Activated naive CD4-positive, alpha-beta T cell treated with Interleukin-2 at 50 U/mL for 16 hours (primary cell): ENCODE results near the gene ARHGAP4.

Experiments used
- DNase-seq: peaks from one replicate; pipeline ENCODE4 v3.0.0-alpha.2; 2020

The ARHGAP4 gene

DNA sequence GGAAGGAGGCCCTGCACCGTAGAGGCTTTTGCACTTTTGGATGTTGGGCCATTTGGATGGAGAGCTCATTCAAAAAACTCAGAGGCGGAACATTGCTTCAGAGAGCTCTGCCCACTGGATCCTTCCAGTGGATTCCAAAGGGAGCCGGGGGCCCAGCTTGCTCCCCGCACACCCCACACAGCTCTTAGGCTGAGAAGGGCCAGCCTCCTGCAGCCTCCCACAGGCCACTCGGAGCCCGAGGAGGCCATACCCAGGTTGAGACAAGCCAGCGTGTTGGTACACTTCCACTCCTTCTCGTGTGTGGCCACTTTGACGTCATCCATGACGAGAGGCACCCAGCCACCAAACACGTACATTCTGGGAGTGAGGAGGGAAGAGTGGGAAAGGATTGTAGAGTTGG lies 35.2 kb upstream of the ARHGAP4 start:
- no peak for DNase-seq

DNA sequence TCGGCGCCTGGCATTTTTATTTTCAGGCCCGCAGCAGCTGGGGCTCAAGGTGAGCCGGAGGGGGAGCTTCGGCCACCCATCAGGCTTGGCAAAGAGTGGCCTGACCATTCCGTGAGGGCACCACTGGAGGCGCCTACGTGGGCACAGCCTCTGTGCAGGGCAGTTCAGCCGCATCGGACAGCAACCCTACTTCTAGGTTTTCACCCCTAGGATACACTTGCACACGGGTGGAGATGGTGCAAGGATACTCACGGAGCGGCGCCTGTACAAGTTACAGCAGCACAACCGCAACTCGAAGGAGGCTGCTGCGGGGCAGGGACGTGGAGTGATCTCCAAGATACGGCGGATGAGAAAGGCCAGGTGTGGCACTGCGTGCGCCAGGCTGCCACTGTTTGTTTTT lies 34.7 kb upstream of the ARHGAP4 start:
- no peak for DNase-seq

GRCh38 chrX:153960077-153960476 lies 34.0 kb upstream of the ARHGAP4 start:
- DNase-seq: no peak

DNA sequence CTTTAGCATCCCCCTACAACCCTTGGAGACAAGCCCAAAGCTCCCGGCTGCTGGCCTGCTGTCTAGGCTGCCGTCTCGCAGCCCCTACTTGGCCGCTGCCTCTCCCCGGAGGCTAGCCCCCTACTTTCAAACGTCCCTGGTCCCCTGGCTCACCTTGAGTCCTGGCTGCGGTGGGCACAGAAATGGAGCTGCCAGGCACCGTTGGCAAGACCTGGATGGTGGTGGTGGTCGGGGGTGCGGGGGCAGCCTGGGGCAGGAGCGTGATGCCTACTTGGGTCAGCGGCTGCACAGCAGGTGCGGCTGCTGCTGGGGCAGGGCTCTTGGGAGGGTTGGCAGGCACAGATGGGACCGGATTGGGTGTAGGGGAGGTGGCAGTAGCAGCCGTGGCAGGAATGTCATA lies 33.6 kb upstream of the ARHGAP4 start:
- DNase-seq: no peak

DNA sequence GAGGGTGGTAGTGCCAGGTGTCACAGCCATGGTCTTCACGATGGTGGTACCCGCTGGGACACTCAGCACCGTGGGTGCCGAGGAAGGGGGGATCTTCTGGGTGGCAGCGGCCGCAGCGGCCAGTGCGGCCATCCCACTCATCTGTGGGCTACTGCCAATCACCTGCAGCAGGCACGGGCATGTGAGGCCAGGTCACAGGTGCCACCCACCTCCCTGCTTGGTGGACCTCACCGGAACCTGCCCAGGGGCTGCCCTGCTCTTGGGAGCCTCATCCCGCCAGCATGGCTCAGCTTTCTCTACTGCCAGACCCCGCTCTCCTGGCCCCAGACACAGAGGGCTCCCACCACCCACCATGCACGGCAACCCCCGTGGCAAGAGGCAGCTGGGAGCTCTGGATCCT lies 32.5 kb upstream of the ARHGAP4 start:
- DNase-seq: no peak

- no peak for DNase-seq
Measured at GRCh38 chrX:153957224-153957623, 31.2 kb upstream of the ARHGAP4 start.

GRCh38 chrX:153956044-153956907 lies 30.2 kb upstream of the ARHGAP4 start:
- DNase-seq: no peak

GRCh38 chrX:153955228-153955732 lies 29.2 kb upstream of the ARHGAP4 start:
- DNase-seq: no peak

GRCh38 chrX:153954558-153955227 lies 28.6 kb upstream of the ARHGAP4 start:
- no peak for DNase-seq

DNA sequence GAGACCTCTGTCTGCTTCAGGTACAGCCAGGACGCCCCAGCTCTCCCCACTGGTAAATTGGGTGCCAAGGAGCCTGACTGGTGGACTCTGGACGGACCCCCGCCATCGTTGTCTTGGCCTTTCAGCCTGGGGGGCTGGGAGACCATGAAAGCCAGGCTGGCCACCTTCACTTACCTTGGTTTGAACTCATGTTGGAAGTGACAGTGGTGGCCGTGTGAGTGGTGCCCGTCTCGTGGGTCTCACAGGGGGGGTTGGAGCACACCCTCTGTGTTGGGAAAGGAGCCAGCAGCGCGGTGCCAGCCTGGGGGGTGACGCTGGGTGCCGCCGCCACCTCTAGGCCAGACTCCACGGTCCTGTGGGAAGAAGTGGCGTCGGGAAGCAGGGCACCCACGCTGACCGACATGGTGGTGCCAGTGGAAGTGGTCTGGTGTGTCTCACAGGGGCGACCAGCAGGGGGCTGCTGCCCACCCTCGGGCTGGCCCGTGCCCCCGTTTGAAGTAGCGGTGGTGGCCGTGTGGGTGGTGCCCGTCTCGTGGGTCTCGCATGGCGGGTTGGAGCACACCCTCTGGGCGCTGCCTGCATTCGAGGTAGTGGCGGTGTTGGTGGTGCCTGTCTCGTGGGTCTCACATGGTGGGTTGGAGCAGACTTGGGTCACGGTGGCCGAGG lies 28.0 kb upstream of the ARHGAP4 start:
- no peak for DNase-seq

GRCh38 chrX:153953342-153953830 lies 27.3 kb upstream of the ARHGAP4 start:
- DNase-seq: peak; percentile 79

GRCh38 chrX:153952373-153953026 lies 26.4 kb upstream of the ARHGAP4 start:
- no peak for DNase-seq

- DNase-seq: no peak
Measured at GRCh38 chrX:153951683-153952372, 25.8 kb upstream of the ARHGAP4 start.

GRCh38 chrX:153950127-153950526 lies 24.1 kb upstream of the ARHGAP4 start:
- DNase-seq: no peak

- no peak for DNase-seq
Measured at GRCh38 chrX:153948847-153949805, 23.1 kb upstream of the ARHGAP4 start.

DNA sequence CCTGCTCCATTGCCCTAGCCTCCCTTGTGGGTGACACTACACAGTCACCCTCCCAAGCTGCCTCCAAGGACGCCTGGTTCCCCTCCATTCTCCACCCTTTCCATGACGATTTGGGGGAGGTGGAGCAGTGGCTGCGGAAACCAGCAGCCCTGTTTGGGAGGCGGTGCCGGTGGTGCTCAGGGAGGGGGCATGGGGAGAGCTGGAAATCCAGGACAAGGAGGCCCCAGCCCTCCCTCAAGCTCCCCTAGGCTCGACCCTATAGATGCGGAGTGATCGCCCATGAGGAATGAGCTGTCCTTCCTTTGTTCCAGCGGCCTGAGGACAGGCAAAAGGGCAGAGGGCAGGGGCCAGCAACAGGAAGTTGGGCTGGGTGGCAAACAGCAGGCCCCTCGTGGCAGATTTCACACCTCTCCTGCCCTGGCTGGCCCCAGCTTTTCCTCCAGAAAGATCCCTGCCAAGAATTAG lies 22.0 kb upstream of the ARHGAP4 start:
- no peak for DNase-seq

DNA sequence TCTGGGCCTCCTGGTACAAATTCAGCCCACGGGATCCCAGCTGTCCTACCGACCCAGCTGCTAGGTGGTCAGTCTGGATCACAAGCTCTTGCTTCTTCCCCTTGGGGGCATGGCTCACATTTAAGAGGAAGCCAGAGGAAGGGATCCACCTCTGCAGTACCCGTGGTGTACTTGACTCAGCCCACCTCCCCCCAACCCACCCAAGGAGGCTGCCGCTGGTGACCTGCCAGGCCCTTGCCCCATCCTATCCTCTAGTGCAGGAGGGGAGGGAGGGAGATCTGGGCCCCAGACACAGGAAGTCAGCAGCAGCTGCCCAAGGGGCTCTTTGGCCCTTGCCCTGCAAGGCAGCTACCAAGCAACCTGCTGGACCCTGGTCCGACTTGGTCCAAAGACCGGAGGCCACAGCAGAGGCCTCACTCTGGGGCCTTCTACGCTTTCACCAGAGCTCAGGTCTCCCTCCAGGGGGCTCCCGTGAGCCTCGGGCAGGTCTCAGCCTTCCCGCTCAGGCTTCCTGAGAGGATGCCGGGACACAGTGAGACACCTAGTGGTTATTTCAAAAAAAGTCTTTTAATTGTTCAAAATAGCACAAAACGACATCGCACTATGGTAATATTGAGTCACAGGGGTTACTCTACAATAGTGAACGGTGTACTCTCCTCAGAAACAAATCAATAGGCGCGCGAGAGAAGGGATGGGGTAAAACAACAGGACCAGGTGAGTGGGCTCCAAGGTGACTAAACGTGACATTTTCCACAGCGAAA lies 21.1 kb upstream of the ARHGAP4 start:
- DNase-seq: peak; percentile 79

GRCh38 chrX:153945956-153946943 lies 20.2 kb upstream of the ARHGAP4 start:
- DNase-seq: no peak

DNA sequence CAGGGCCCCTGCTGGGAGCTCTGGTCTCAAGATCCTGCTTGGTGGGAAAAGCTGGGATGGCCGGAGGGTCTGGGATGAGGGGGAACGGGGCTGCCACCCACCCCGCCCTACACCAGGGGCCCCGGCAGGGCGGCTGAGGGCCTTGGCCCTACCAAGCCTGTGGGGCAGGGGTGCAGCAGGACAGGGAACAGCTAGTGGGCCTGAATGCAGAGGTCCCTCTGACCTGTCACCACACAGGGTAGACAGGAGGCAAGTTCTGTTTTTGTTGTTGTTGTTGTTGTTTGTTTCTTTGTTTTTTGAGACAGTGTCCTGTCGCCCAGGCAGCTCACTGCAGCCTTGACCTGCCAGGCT lies 18.7 kb upstream of the ARHGAP4 start:
- no peak for DNase-seq
